ENCODE data around the gene POC1A. TPM values are rescaled to one million over a fixed set of nuclear protein-coding genes. Genes with fewer than 3 reads are reported as not detected.

POC1A gene
- total RNA-seq, 4 donors from 2014 or later, result 0.84 to 3.1 (median 2.4) TPM

DNA sequence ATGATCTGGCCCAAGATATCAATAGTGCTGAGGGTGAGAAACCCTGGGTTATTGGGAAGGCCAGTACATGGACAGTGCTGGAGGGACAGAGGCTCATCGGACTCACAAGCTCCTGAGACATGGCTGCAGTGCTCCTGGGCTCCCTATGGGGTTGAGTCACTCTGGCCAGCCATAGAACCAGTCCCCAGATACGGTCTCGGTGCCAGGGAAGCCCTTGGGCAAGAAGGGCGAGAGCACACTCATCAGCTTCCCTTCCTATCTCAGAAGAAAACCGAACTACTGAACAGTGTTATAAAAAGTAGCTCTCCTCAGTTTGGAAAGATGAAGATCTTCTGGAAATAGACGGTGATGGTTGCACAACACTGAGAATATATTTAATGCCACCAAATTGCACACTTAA is 34.4 kb downstream of the POC1A start:
- TF ChIP-seq EP300 (IDR thresholded peaks at IDR 0.05) (no peak), POLR2A (IDR thresholded peaks at IDR 0.05) (no peak)
- TF ChIP-seq, protein P1, sequence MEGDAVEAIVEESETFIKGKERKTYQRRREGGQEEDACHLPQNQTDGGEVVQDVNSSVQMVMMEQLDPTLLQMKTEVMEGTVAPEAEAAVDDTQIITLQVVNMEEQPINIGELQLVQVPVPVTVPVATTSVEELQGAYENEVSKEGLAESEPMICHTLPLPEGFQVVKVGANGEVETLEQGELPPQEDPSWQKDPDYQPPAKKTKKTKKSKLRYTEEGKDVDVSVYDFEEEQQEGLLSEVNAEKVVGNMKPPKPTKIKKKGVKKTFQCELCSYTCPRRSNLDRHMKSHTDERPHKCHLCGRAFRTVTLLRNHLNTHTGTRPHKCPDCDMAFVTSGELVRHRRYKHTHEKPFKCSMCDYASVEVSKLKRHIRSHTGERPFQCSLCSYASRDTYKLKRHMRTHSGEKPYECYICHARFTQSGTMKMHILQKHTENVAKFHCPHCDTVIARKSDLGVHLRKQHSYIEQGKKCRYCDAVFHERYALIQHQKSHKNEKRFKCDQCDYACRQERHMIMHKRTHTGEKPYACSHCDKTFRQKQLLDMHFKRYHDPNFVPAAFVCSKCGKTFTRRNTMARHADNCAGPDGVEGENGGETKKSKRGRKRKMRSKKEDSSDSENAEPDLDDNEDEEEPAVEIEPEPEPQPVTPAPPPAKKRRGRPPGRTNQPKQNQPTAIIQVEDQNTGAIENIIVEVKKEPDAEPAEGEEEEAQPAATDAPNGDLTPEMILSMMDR (IDR thresholded peaks at IDR 0.05), result no peak
- Histone ChIP-seq H3K4me1 (peaks cover 0 to 58% (median 24%) of the 10 kb centered on the region in 4 donors), H3K9me3 (no peaks in the 10 kb centered on the region), H3K27ac (peak overlapping the region in 2 of 4 donors; percentile 29 to 78), H3K27me3 (no peaks in the 10 kb centered on the region), H3K4me3 (no peak overlapping the region), H3K36me3 (no peaks in the 10 kb centered on the region)
- WGBS, 2 donors, result 82 to 99% methylated on average over 5 to 6 of the region's 6 CpGs
- DNase-seq (ENCODE audit: low spot score in 2 of 2), result no peak

DNA sequence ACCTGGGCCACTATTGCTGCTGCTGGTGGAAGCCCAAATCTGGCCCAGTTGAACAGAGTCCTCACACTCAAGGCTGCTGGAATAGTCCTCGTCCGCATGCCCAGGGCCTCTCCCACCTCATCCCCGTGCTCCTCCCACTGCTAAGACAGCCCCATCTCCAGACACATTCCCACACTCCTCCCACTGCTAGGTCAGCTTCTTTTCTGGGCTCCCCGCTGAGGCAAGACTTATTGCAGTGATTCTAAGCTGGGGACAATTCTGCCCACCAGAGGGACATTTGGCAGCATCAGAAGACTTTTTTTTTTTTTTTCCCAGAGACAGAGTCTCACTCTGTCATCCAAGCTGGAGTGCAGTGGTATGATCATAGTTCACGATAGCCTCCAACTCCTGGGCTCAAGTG is 35.1 kb downstream of the POC1A start:
- Histone ChIP-seq H3K9me3 (no peaks in the 10 kb centered on the region), H3K27ac (peak overlapping the region in 2 of 4 donors; percentile 29 to 78), H3K27me3 (no peaks in the 10 kb centered on the region), H3K4me3 (no peak overlapping the region), H3K36me3 (no peaks in the 10 kb centered on the region), H3K4me1 (peaks cover 0 to 58% (median 24%) of the 10 kb centered on the region in 4 donors)
- TF ChIP-seq POLR2A (IDR thresholded peaks at IDR 0.05) (no peak), EP300 (IDR thresholded peaks at IDR 0.05) (no peak)
- TF ChIP-seq, protein P1 (IDR thresholded peaks at IDR 0.05), result no peak
- WGBS, 2 donors, result 59 to 68% methylated on average over 5 of the region's 5 CpGs
- DNase-seq (ENCODE audit: low spot score in 2 of 2), result no peak

DNA sequence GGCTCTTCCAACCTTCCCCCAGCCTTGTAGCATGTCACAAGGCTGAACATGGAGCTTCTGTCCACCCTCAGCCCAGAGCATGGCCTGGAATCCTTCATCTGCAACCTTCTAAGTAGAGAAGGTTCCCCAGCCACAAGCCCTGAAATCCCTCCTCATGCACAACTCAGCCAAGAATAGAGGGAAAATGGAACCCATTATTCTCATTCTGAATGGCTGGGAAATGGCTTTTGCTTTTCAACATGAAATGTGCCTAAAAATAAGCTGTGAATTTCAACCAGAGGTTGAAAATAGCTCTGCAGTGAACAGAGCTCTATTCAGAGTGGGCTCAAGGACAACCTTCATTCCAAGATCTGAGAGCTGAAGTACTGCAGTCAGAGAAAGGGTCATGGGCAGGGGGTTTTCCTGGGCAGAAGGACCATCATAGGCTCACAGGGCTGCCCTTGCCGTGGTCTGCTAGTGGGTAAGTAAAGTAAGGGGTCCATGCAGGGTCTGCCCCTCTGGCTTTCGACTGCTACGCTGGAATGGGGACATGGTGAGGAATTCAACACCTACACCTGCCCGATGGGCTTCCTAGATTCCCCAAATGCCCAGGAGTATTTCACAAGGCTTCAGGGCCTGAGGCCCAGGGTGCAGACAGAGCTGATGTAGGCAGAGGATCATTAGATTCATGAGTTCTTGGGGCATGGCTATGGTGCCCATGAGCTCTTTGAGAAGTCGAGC is 35.9 kb downstream of the POC1A start:
- 68 to 80% methylated on average over 5 of the region's 5 CpGs for WGBS, 2 donors
- no peaks in the 10 kb centered on the region for H3K36me3 ChIP-seq
- H3K9me3 ChIP-seq, result no peaks in the 10 kb centered on the region
- no peaks in the 10 kb centered on the region for H3K27me3 ChIP-seq
- peaks cover 0 to 56% (median 24%) of the 10 kb centered on the region in 4 donors for H3K4me1 ChIP-seq
- TF ChIP-seq POLR2A (IDR thresholded peaks at IDR 0.05) (no peak), EP300 (IDR thresholded peaks at IDR 0.05) (no peak)
- TF ChIP-seq, protein P1 (IDR thresholded peaks at IDR 0.05), result no peak
- peak overlapping the region in 2 of 4 donors; percentile 78 to 80 for H3K27ac ChIP-seq
- DNase-seq (ENCODE audit: low spot score in 2 of 2), result no peak
- no peak overlapping the region for H3K4me3 ChIP-seq

DNA sequence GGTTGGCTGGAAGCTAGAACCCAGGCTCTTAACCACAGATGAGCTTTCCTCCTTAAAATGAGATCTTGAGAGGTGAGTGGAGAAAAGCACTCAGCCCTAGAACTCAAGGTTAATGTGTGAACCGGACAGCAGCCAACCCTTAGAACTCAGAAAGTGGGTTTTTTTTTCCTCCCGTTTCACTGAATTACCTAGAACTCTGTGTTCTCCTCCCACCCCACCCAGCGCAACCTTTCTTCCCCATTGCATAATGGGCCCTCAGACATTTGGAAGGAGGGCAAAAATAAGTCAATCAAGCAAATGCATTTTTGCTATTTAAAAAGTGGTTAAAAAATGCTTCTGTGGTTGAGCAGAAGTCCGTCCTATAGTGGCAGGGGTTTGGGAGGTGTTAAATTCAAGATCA is 36.7 kb downstream of the POC1A start:
- TF ChIP-seq, protein P1 (IDR thresholded peaks at IDR 0.05), result no peak
- no peak overlapping the region for H3K4me3 ChIP-seq
- no peak for DNase-seq (ENCODE audit: low spot score in 2 of 2)
- peaks cover 0 to 50% (median 22%) of the 10 kb centered on the region in 4 donors for H3K4me1 ChIP-seq
- H3K27ac ChIP-seq, result peak overlapping the region in 2 of 4 donors; percentile 78 to 80
- H3K27me3 ChIP-seq, result no peaks in the 10 kb centered on the region
- 79 to 80% methylated on average over 4 of the region's 4 CpGs for WGBS, 2 donors
- H3K9me3 ChIP-seq, result no peaks in the 10 kb centered on the region
- H3K36me3 ChIP-seq, result no peaks in the 10 kb centered on the region

DNA sequence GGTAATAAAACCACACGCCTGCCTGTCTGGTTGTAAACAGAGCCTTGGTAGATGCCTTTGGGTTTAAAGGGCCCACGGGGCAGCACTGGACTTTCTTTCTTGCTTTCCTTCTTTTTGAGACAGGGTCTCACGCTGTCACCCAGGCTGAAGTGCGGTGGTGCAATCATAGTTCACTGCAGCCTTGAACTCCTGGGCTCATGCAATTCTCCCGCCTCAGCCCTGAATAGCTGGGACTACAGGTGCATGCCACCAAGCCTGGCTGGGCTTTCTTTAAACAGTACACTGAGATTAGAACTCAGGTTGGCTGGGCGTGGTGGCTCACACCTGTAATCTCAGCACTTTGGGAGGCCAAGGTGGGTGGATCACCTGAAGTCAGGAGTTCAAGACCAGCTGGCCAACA is 42.2 kb downstream of the POC1A start:
- WGBS, 2 donors, result 83 to 88% methylated on average over 5 to 6 of the region's 6 CpGs
- DNase-seq (ENCODE audit: low spot score in 2 of 2), result no peak
- H3K4me3 ChIP-seq, result no peak overlapping the region
- H3K4me1 ChIP-seq, result peaks cover 0 to 20% (median 0%) of the 10 kb centered on the region in 4 donors
- no peak overlapping the region for H3K27ac ChIP-seq
- H3K27me3 ChIP-seq, result no peaks in the 10 kb centered on the region
- H3K9me3 ChIP-seq, result no peaks in the 10 kb centered on the region
- no peaks in the 10 kb centered on the region for H3K36me3 ChIP-seq
- TF ChIP-seq POLR2A (IDR thresholded peaks at IDR 0.05), result no peak
- TF ChIP-seq EP300 (IDR thresholded peaks at IDR 0.05), result no peak
- TF ChIP-seq, protein P1 (IDR thresholded peaks at IDR 0.05), result no peak
